B cell (primary cell): ENCODE results near the gene ZNF638.

Source experiments
- CTCF ChIP-seq: fragments of 200-600 bp; IDR thresholded peaks from one replicate; pipeline ENCODE4 v1.8.0; 2022; ENCODE audit warnings: antibody characterized with exemption, mild to moderate bottlenecking
- EZH2 ChIP-seq: IDR thresholded peaks from 2 replicates; pipeline ENCODE4 v1.6.1; 2012; ENCODE audit warnings: borderline replicate concordance, low read depth, mild to moderate bottlenecking, moderate library complexity, low read length; ENCODE audit not compliant: insufficient read depth, poor library complexity, severe bottlenecking

GRCh38 chr2:71380665-71381064 is 49.1 kb downstream of the ZNF638 start:
- no peak for TF ChIP-seq EZH2
- TF ChIP-seq CTCF, result no peak
